ENCODE results near the gene KIAA0586.
"Not testable (repeated sequence)": the region's sequence is repeated elsewhere in the genome, so short reads cannot be mapped to it uniquely, and the experiment has no call there.

KIAA0586 gene

GRCh38 chr14:58427281-58428117, at the start of gene KIAA0586, which contains the start of gene TIMM9:
TSS of gene KIAA0586 (plus strand) at chr14:58427719. CDS start at chr14:58428265, 546 bp downstream.
TSS of gene TIMM9 (minus strand) at chr14:58427531. CDS start at chr14:58411945, 15,586 bp downstream.
- in situ Hi-C loops (cut with MboI; ENCODE audit: low pct_unique_long_range_greater_than_20kb, low sequenced_read_pairs), result no loop called here
- DNase-seq, result peak; percentile 99

GRCh38 chr14:58390830-58391229, 36.7 kb upstream of the KIAA0586 start:
- DNase-seq, result no peak
- in situ Hi-C loops (cut with MboI; ENCODE audit: low pct_unique_long_range_greater_than_20kb, low sequenced_read_pairs), result no loop called here

GRCh38 chr14:58395562-58395811, 32.0 kb upstream of the KIAA0586 start:
- no peak for DNase-seq
- in situ Hi-C loops (cut with MboI; ENCODE audit: low pct_unique_long_range_greater_than_20kb, low sequenced_read_pairs), result no loop called here

- peak; percentile 86 for DNase-seq
- in situ Hi-C loops (cut with MboI; ENCODE audit: low pct_unique_long_range_greater_than_20kb, low sequenced_read_pairs), result no loop called here
Measured at GRCh38 chr14:58395812-58396788, 31.4 kb upstream of the KIAA0586 start, which contains the start of gene TOMM20L. TSS of gene TOMM20L (plus strand) at chr14:58395930. CDS start at chr14:58395958, 28 bp downstream.

- no peak for DNase-seq
- in situ Hi-C loops (cut with MboI; ENCODE audit: low pct_unique_long_range_greater_than_20kb, low sequenced_read_pairs), result no loop called here
Measured at GRCh38 chr14:58397156-58397555, 30.4 kb upstream of the KIAA0586 start.

- no peak for DNase-seq
- in situ Hi-C loops (cut with MboI; ENCODE audit: low pct_unique_long_range_greater_than_20kb, low sequenced_read_pairs), result no loop called here
Measured at GRCh38 chr14:58398495-58398894, 29.0 kb upstream of the KIAA0586 start.

- in situ Hi-C loops (cut with MboI; ENCODE audit: low pct_unique_long_range_greater_than_20kb, low sequenced_read_pairs), result no loop called here
Measured at GRCh38 chr14:58398895-58399294, 28.6 kb upstream of the KIAA0586 start.

GRCh38 chr14:58401587-58401986, 25.9 kb upstream of the KIAA0586 start:
- no peak for DNase-seq
- in situ Hi-C loops (cut with MboI; ENCODE audit: low pct_unique_long_range_greater_than_20kb, low sequenced_read_pairs), result no loop called here

More at GRCh38 chr14:58398895-58399294, 28.6 kb upstream of the KIAA0586 start:
- DNase-seq, result no peak

- DNase-seq, result no peak
- in situ Hi-C loops (cut with MboI; ENCODE audit: low pct_unique_long_range_greater_than_20kb, low sequenced_read_pairs), result no loop called here
Measured at GRCh38 chr14:58408681-58409215, 18.8 kb upstream of the KIAA0586 start.

- in situ Hi-C loops (cut with MboI; ENCODE audit: low pct_unique_long_range_greater_than_20kb, low sequenced_read_pairs), result no loop called here
- DNase-seq, result no peak
Measured at GRCh38 chr14:58414845-58415244, 12.7 kb upstream of the KIAA0586 start.

- in situ Hi-C loops (cut with MboI; ENCODE audit: low pct_unique_long_range_greater_than_20kb, low sequenced_read_pairs), result no loop called here
- DNase-seq, result no peak
Measured at GRCh38 chr14:58415636-58416547, 11.6 kb upstream of the KIAA0586 start.

GRCh38 chr14:58416934-58417333, 10.6 kb upstream of the KIAA0586 start:
- in situ Hi-C loops (cut with MboI; ENCODE audit: low pct_unique_long_range_greater_than_20kb, low sequenced_read_pairs); DNase-seq: not testable (repeated sequence)

- in situ Hi-C loops (cut with MboI; ENCODE audit: low pct_unique_long_range_greater_than_20kb, low sequenced_read_pairs), result no loop called here
- DNase-seq, result no peak
Measured at GRCh38 chr14:58426670-58427280, 744 bp upstream of the KIAA0586 start.

GRCh38 chr14:58428118-58428683, 682 bp downstream of the KIAA0586 start:
- peak; percentile 70 for DNase-seq

GRCh38 chr14:58430156-58430555, 2.6 kb downstream of the KIAA0586 start:
- no peak for DNase-seq
- in situ Hi-C loops (cut with MboI; ENCODE audit: low pct_unique_long_range_greater_than_20kb, low sequenced_read_pairs), result no loop called here

More at GRCh38 chr14:58428118-58428683, 682 bp downstream of the KIAA0586 start:
- in situ Hi-C loops (cut with MboI; ENCODE audit: low pct_unique_long_range_greater_than_20kb, low sequenced_read_pairs), result no loop called here

GRCh38 chr14:58439476-58439875, 12.0 kb downstream of the KIAA0586 start:
- in situ Hi-C loops (cut with MboI; ENCODE audit: low pct_unique_long_range_greater_than_20kb, low sequenced_read_pairs), result no loop called here
- no peak for DNase-seq

GRCh38 chr14:58444627-58445026, 17.1 kb downstream of the KIAA0586 start:
- in situ Hi-C loops (cut with MboI; ENCODE audit: low pct_unique_long_range_greater_than_20kb, low sequenced_read_pairs), result no loop called here
- no peak for DNase-seq
